Bronchial epithelial cell (primary cell): ENCODE results near the gene ZNF644. TPM values are rescaled to one million over a fixed set of nuclear protein-coding genes. Genes with fewer than 3 reads are reported as not detected.
"Not testable (repeated sequence)": the region's sequence is repeated elsewhere in the genome, so short reads cannot be mapped to it uniquely, and the experiment has no call there.

Source experiments
- DNase-seq: peaks from one replicate; pipeline ENCODE4 v3.0.0-alpha.2; 2010; ENCODE audit warnings: low read depth
- FAIRE-seq: peaks from 2 replicates; lab custom pipeline; 2011; peaks lifted over from hg19 to GRCh38; lab: Jason Lieb, UNC
- H3K27me3 ChIP-seq: 2 replicates; pipeline ENCODE4 v1.5.1; 2011; ENCODE audit warnings: low read length; ENCODE audit not compliant: control insufficient read depth, insufficient read depth
- H3K36me3 ChIP-seq: 2 replicates; pipeline ENCODE4 v1.5.1; 2011; ENCODE audit warnings: low read length; ENCODE audit not compliant: control insufficient read depth, insufficient read depth
- H3K4me3 ChIP-seq: 2 replicates; pipeline ENCODE4 v1.5.1; 2011; ENCODE audit warnings: mild to moderate bottlenecking, low read depth, low read length, control low read depth
- total RNA-seq: library from RNA; depleted of rRNA; stranded (reverse); fragments of >200 nt; gene quantifications from 2 replicates; pipeline ENCODE4 v1.2.1, GENCODE V29; 2014
- TF ChIP-seq, protein P1 (sequence below): IDR thresholded peaks from 2 replicates; pipeline ENCODE4 v1.5.1; 2011; ENCODE audit warnings: mild to moderate bottlenecking, moderate library complexity, low read length, control low read depth, inconsistent platforms; ENCODE audit not compliant: insufficient read depth, severe bottlenecking

Gene ZNF644
- total RNA-seq, 1 donor from 2014 or later, result 54.5 TPM

DNA sequence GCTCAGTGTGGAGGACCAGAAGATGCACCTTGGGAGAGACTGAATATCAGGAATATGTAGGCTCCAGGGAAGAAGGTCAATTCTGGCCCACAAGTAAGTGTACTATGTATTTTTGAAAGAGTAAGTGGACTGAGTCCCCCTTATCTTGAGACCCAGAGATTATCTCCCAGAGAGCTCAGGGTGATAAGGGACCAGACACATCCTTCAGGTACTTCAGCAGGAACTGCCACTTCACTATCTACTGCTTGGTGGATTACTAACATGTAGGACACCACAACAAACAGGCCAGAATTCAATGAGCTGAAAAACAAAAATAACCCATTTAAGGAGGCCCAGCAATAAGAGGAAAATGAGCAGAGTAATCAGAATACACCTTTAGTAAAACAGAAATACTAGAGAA lies 119.2 kb downstream of the ZNF644 start:
- H3K27me3 ChIP-seq, result no peaks in the 10 kb centered on the region
- peaks cover 3% of the 10 kb centered on the region for H3K36me3 ChIP-seq
- DNase-seq (no peak), FAIRE-seq (no peak)
- TF ChIP-seq, protein P1, sequence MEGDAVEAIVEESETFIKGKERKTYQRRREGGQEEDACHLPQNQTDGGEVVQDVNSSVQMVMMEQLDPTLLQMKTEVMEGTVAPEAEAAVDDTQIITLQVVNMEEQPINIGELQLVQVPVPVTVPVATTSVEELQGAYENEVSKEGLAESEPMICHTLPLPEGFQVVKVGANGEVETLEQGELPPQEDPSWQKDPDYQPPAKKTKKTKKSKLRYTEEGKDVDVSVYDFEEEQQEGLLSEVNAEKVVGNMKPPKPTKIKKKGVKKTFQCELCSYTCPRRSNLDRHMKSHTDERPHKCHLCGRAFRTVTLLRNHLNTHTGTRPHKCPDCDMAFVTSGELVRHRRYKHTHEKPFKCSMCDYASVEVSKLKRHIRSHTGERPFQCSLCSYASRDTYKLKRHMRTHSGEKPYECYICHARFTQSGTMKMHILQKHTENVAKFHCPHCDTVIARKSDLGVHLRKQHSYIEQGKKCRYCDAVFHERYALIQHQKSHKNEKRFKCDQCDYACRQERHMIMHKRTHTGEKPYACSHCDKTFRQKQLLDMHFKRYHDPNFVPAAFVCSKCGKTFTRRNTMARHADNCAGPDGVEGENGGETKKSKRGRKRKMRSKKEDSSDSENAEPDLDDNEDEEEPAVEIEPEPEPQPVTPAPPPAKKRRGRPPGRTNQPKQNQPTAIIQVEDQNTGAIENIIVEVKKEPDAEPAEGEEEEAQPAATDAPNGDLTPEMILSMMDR, result no peak
- no peak overlapping the region for H3K4me3 ChIP-seq

DNA sequence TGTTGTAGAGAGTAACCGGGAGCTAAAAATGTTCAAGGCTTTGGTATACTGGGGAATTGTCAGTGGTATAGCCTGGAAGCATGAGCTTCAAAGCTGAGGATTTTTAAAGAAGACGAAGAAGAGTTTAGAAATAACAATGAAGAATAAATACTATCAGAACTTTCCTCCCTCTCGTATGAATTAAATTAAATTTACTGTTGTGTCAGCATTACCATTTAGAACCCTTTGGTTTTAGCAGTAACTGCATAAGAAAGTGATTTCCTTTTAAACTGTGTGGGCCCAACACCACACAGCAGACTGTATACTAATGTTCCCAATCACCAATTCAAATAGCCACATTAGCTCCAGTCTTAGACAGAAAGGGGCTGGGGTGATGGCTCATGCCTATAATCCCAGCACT lies 122.6 kb downstream of the ZNF644 start:
- DNase-seq, result no peak
- TF ChIP-seq, protein P1, result no peak
- H3K4me3 ChIP-seq, result no peak overlapping the region
- peaks cover 3% of the 10 kb centered on the region for H3K36me3 ChIP-seq
- H3K27me3 ChIP-seq, result no peaks in the 10 kb centered on the region
- FAIRE-seq, result no peak

DNA sequence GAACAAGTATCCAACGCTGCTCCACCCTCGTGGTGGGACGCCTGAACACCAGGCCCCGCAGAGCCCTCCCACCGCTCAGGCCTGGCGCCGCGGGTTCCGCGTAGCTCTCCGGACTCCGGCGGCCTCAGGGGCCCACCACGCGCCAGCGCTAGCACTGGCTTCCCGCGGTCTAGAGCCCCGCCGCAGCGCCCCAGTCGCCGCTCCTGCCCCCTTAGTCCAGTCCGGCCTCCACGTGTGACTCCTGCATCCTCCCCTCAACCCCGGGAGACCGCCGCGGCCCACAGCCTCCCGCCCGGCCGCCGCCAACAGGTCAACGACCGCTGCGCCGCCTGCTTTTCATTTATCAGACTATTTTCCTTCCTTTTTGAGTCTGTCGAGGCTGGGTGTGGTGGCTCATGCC lies 128.2 kb downstream of the ZNF644 start:
- not testable (repeated sequence) for H3K4me3 ChIP-seq, FAIRE-seq, DNase-seq, H3K36me3 ChIP-seq, H3K27me3 ChIP-seq

DNA sequence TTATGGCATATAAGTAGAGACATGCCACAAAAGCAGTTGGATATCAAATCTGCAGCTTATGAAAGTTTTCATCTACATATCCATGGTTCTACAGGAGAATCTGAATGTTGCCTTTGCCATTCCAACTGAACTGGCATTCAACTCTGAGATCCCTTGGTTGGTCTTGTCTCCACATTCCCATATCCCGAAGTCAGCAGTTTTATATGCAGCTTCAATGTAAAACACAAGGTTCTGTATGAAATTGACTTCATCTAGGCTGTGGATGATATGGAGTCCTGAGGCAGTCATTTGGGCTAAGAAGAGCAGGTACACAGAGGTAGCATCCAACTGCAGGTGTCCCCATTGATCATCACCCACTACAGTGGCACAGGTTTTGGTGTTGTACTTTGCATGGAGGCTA lies 129.0 kb downstream of the ZNF644 start:
- H3K27me3 ChIP-seq, DNase-seq, H3K4me3 ChIP-seq, H3K36me3 ChIP-seq: not testable (repeated sequence)
- peak; percentile 47 for FAIRE-seq

- not testable (repeated sequence) for H3K27me3 ChIP-seq, H3K4me3 ChIP-seq, DNase-seq, H3K36me3 ChIP-seq, FAIRE-seq
Measured at GRCh38 chr1:90892196-90892595, 129.6 kb downstream of the ZNF644 start.

- not testable (repeated sequence) for H3K4me3 ChIP-seq, H3K36me3 ChIP-seq, DNase-seq, H3K27me3 ChIP-seq, FAIRE-seq
Measured at GRCh38 chr1:90891756-90892155, 130.1 kb downstream of the ZNF644 start.

DNA sequence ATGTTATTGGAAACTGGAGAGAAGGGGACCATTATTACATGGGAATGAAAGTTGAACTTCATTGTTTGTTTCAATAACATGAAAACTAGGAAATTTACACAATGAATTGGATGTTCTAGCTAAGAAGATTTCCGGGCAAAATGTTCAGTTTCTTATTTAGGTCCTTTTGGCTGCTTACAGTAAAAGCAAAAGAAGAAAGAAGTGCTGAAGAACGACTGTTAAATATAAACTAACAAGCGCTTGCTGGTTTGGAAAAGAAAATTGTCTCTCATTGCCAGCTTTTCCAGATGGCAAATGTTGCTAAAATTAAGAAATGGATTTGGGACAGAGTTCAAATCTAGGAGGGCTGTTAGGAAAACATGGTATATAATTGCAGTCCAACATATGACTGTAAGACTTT lies 139.6 kb downstream of the ZNF644 start:
- FAIRE-seq, result no peak
- Histone ChIP-seq H3K27me3 (no peaks in the 10 kb centered on the region), H3K4me3 (no peak overlapping the region), H3K36me3 (no peaks in the 10 kb centered on the region)
- no peak for DNase-seq
- TF ChIP-seq, protein P1, result no peak

DNA sequence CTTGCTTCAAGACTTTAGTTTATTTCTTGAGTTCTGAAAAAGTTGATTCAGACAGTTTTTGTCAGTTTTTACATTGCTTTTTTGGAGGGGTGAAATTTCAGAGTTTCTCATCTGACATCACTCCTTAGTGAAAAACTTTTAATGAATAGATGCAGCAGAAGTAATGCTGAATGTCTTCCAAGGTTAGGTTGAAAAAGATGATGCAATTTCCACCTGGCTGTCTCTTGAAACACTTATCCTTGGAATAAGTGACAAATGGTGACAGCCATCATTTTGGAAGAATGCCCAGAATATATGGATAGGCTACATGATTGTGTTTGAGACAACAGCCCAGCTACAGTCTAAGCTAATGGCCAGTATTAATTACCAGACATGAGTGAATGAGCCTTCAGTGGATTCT lies 140.8 kb downstream of the ZNF644 start:
- TF ChIP-seq, protein P1, result no peak
- Histone ChIP-seq H3K36me3 (no peaks in the 10 kb centered on the region), H3K4me3 (no peak overlapping the region), H3K27me3 (no peaks in the 10 kb centered on the region)
- DNase-seq (no peak), FAIRE-seq (no peak)
